GM12878 (cell line): ENCODE results near the gene ITCH. TPM values are rescaled to one million over a fixed set of nuclear protein-coding genes. Genes with fewer than 3 reads are reported as not detected.

ENCODE experiments used
- ATAC-seq: fragments of 200-7000 bp; cut with Tn5 transposase; 3 replicates; pipeline ENCODE4 v1.9.1; 2020; ENCODE audit warnings: mild to moderate bottlenecking, moderate library complexity
- BruUV-seq: library from RNA; stranded (reverse); fragments of 400-500 nt; replicated peaks from 2 replicates; lab custom pipeline; 2021; lab: Mats Ljungman, UMichigan
- CTCF ChIA-PET: fragments of 300-600 bp; sonication (Branson Sonifier 250); formaldehyde crosslinking; extraction: SDS; loops from one replicate; lab custom pipeline; 2021; ENCODE audit warnings: inconsistent platforms; lab: Yijun Ruan, JAX
- POLR2A ChIA-PET: fragments of 350-600 bp; formaldehyde crosslinking; extraction: SDS; loops from one replicate; lab custom pipeline; 2021; ENCODE audit warnings: inconsistent platforms; lab: Charles Lee
- RAD21 ChIA-PET: fragments of 300-600 bp; sonication (Branson Sonifier 250); formaldehyde crosslinking; loops from one replicate; lab custom pipeline; 2023; ENCODE audit warnings: antibody characterized with exemption; ENCODE audit not compliant: unreplicated experiment; lab: Charles Lee
- SMC1A ChIA-PET: fragments of 300-600 bp; sonication (Branson Sonifier 250); formaldehyde crosslinking; loops from one replicate; lab custom pipeline; 2023; ENCODE audit not compliant: unreplicated experiment, uncharacterized antibody; lab: Charles Lee
- DNase-seq: peaks from one replicate; pipeline ENCODE4 v3.0.0-alpha.2; 2011; ENCODE audit warnings: low read depth, low spot score
- FAIRE-seq: peaks from 3 replicates; lab custom pipeline; 2011; peaks lifted over from hg19 to GRCh38; lab: Jason Lieb, UNC
- H2AFZ ChIP-seq: 2 replicates; pipeline ENCODE4 v1.6.0; 2011; ENCODE audit warnings: low read depth, low read length, control low read depth; ENCODE audit not compliant: control insufficient read depth
- H3K27ac ChIP-seq: 2 replicates; pipeline ENCODE4 v1.5.1; 2011; ENCODE audit warnings: control low read depth; ENCODE audit not compliant: control insufficient read depth, insufficient read depth
- H3K27me3 ChIP-seq, 2 experiments: replicated peaks in 1 of 2; 2 replicates each; pipeline versions ENCODE4 v1.6.0 to v1.6.1; 2011; ENCODE audit warnings: low read length in 1 of 2; ENCODE audit not compliant: control insufficient read depth in 2 of 2, insufficient read depth in 2 of 2
- H3K36me3 ChIP-seq, 2 experiments: 2 replicates each; pipeline ENCODE4 v1.5.1; 2011; ENCODE audit warnings: low read length in 1 of 2; ENCODE audit not compliant: control insufficient read depth in 2 of 2, insufficient read depth in 2 of 2
- H3K4me1 ChIP-seq: 2 replicates; pipeline ENCODE4 v1.6.1; 2011; ENCODE audit warnings: mild to moderate bottlenecking, low read length, moderate library complexity, mixed read lengths; ENCODE audit not compliant: control insufficient read depth, insufficient read depth
- H3K4me2 ChIP-seq: 2 replicates; pipeline ENCODE4 v1.6.0; 2011; ENCODE audit warnings: control low read depth; ENCODE audit not compliant: control insufficient read depth, insufficient read depth
- H3K4me3 ChIP-seq: fragments of 200-600 bp; sonication (generic); 2 replicates; pipeline ENCODE4 v1.5.1; 2016
- H3K79me2 ChIP-seq: 2 replicates; pipeline ENCODE4 v1.6.0; 2011; ENCODE audit warnings: low read length; ENCODE audit not compliant: control insufficient read depth, insufficient read depth
- H3K9ac ChIP-seq: 2 replicates; pipeline ENCODE4 v1.8.0; 2011; ENCODE audit warnings: low read length, control low read depth, mixed read lengths; ENCODE audit not compliant: control insufficient read depth, insufficient read depth
- H3K9me3 ChIP-seq: replicated peaks from 3 replicates; pipeline ENCODE4 v1.5.1; 2011; ENCODE audit warnings: mild to moderate bottlenecking, low read length; ENCODE audit not compliant: control insufficient read depth, insufficient read depth
- H4K20me1 ChIP-seq: 2 replicates; pipeline ENCODE4 v1.6.0; 2011; ENCODE audit not compliant: control insufficient read depth, insufficient read depth
- CHD1 ChIP-seq: IDR thresholded peaks from 2 replicates; pipeline ENCODE4 v1.6.1; 2012; ENCODE audit warnings: low read depth, low read length, improper control_type of control experiment
- EZH2 ChIP-seq: IDR thresholded peaks from 2 replicates; pipeline ENCODE4 v1.6.1; 2012; ENCODE audit warnings: low read depth, mild to moderate bottlenecking, control low read depth, inconsistent platforms, low read length, borderline replicate concordance; ENCODE audit not compliant: control insufficient read depth
- HDAC6 ChIP-seq: fragments of 200-600 bp; sonication (generic); IDR thresholded peaks from one replicate; pipeline ENCODE4 v1.8.0; 2017; ENCODE audit warnings: antibody characterized with exemption; ENCODE audit not compliant: unreplicated experiment
- JUND ChIP-seq: IDR thresholded peaks from 2 replicates; pipeline ENCODE4 v1.6.1; 2012; ENCODE audit warnings: low read depth, mild to moderate bottlenecking, low read length, improper control_type of control experiment, moderate library complexity
- NFXL1 ChIP-seq: fragments of 450-650 bp; IDR thresholded peaks from 2 replicates; pipeline ENCODE4 v1.6.1; 2017; ENCODE audit warnings: antibody characterized with exemption, mild to moderate bottlenecking, borderline replicate concordance
- RAD51 ChIP-seq: fragments of 450-650 bp; IDR thresholded peaks from 2 replicates; pipeline ENCODE4 v1.6.1; 2016; ENCODE audit warnings: moderate library complexity, mild to moderate bottlenecking, inconsistent platforms
- SPI1 ChIP-seq: IDR thresholded peaks from 2 replicates; pipeline ENCODE4 v1.6.1; 2011; ENCODE audit warnings: low read depth, mild to moderate bottlenecking, low read length, moderate library complexity, borderline replicate concordance; ENCODE audit not compliant: insufficient read depth
- SRF ChIP-seq, 2 experiments: IDR thresholded peaks; 2 replicates each; pipeline ENCODE4 v1.6.1; 2011; ENCODE audit warnings: low read depth in 2 of 2, low read length in 2 of 2, mild to moderate bottlenecking in 1 of 2, moderate library complexity in 1 of 2
- YBX1 ChIP-seq: fragments of 450-650 bp; IDR thresholded peaks from 2 replicates; pipeline ENCODE4 v1.6.1; 2016; ENCODE audit warnings: antibody characterized with exemption
- WGBS: methylation state at CpG from one replicate; pipeline ENCODE4 v1.1.6; 2016; ENCODE audit warnings: low lambda C conversion rate; ENCODE audit not compliant: insufficient replicate concordance, insufficient coverage; ENCODE audit errors: missing lambda C conversion rate; 5-methylcytosine and 5-hydroxymethylcytosine counted together
- in situ Hi-C: fragments of 300-500 bp; cut with MboI; formaldehyde crosslinking; loops from 9 replicates; pipeline ENCODE4 v1.14.3; 2018; ENCODE audit warnings: mixed read lengths
- intact Hi-C: fragments of 100-400 bp; cut with micrococcal nuclease; formaldehyde crosslinking; loops from one replicate; pipeline ENCODE4 v1.14.2; 2022; ENCODE audit not compliant: unreplicated experiment
- polyA plus RNA-seq, 11 experiments: library from polyadenylated mRNA; depleted of rRNA in 4 of 11; unstranded in 6 of 11; stranded (reverse) in 5 of 11; fragments of >200 nt; fragmentation: Nextera tagmentation in 4 of 11; fragmentation: Illumina TruSeq in 1 of 11; extraction: Ambion mirVana in 4 of 11; extraction: Trizol in 1 of 11; gene quantifications; 1 replicate in 1 of 11; 2 replicates in 10 of 11; pipeline versions ENCODE4 v1.2.1 to v1.2.3, GENCODE V29; 2011 to 2016; ENCODE audit warnings: inconsistent platforms in 2 of 11, missing spikeins in 2 of 11, low read depth in 1 of 11
- total RNA-seq, 4 experiments: library from RNA; depleted of rRNA in 3 of 4; stranded (reverse); fragments of >200 nt in 3 of 4; fragmentation: Illumina TruSeq in 1 of 4; extraction: Trizol in 1 of 4; gene quantifications; 2 replicates each; pipeline versions ENCODE4 v1.2.1 to v1.2.3, GENCODE V29; 2013 to 2021

ITCH gene
- total and polyA plus RNA-seq, 10 of the 15 experiments (the other 5 are each of a cell fraction or from before 2014, with no cell fraction given): 7.5 to 46.1 (median 21.5) TPM

GRCh38 chr20:34331838-34332237, 31.2 kb upstream of the ITCH start:
- FAIRE-seq (no peak), DNase-seq (no peak)
- Histone ChIP-seq H4K20me1 (no peaks in the 10 kb centered on the region), H3K27me3 (no peaks in the 10 kb centered on the region), H3K4me3 (no peak overlapping the region), H3K4me2 (no peak overlapping the region), H3K4me1 (no peaks in the 10 kb centered on the region; the same call in 1 of the 2 replicates), H3K36me3 (no peaks in the 10 kb centered on the region), H2AFZ (no peak overlapping the region), H3K27ac (no peak overlapping the region)
- in situ Hi-C loops (no loop called here), intact Hi-C loops (no loop called here)
- ChIA-PET POLR2A (no interaction called here), SMC1A (no interaction called here), RAD21 (no interaction called here)
- BruUV-seq: no TSS peak
- 70% methylated on average over 7 of the region's 7 CpGs for WGBS
- TF ChIP-seq HDAC6 (no peak), YBX1 (no peak), RAD51 (no peak), CHD1 (no peak), JUND (no peak), NFXL1 (no peak), SRF (IDR thresholded peaks at IDR 0.05; ENCODE audit: low read depth in 2 of 2, low read length in 2 of 2) (no peak), SPI1 (no peak), EZH2 (no peak)
- TF ChIP-seq, all 136 proteins: peak for 0
- H3K9me3 ChIP-seq: no peaks in the 10 kb centered on the region; the same call in 2 of the 3 replicates
- CTCF ChIA-PET: no interaction called here
- H3K9ac ChIP-seq: no peak overlapping the region
- no peak for ATAC-seq
- no peaks in the 10 kb centered on the region for H3K79me2 ChIP-seq
